Smooth muscle cell of the brain vasculature (primary cell): ENCODE results near the gene OR11H1.
"Not testable (repeated sequence)": the region's sequence is repeated elsewhere in the genome, so short reads cannot be mapped to it uniquely, and the experiment has no call there.

Experiments
- DNase-seq: peaks from one replicate; pipeline ENCODE4 v3.0.0-alpha.2; 2012; ENCODE audit warnings: low read depth, low spot score

The OR11H1 gene, protein sequence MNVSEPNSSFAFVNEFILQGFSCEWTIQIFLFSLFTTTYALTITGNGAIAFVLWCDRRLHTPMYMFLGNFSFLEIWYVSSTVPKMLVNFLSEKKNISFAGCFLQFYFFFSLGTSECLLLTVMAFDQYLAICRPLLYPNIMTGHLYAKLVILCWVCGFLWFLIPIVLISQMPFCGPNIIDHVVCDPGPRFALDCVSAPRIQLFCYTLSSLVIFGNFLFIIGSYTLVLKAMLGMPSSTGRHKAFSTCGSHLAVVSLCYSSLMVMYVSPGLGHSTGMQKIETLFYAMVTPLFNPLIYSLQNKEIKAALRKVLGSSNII

DNA sequence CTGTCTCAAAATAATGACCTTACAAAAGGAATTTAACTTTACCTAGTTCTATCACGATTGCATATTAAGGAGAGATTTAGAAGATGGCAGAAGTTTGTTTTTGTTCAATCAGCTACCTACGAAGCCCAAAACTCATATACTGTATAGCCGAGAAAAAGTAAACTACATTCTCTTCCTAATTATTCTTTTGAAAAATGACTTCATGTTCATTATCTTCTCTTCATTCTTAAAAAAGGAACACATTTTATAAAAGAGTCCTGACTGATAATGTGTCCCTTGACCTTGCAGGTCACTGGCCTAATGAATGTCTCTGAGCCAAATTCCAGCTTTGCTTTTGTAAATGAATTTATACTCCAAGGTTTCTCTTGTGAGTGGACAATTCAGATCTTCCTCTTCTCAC lies at the start of gene OR11H1:
Gene OR11H1 (plus strand): TSS at position 301 of the 400 bp plus-strand sequence. CDS start 0 bp downstream, at position 301.
- DNase-seq: not testable (repeated sequence)

DNA sequence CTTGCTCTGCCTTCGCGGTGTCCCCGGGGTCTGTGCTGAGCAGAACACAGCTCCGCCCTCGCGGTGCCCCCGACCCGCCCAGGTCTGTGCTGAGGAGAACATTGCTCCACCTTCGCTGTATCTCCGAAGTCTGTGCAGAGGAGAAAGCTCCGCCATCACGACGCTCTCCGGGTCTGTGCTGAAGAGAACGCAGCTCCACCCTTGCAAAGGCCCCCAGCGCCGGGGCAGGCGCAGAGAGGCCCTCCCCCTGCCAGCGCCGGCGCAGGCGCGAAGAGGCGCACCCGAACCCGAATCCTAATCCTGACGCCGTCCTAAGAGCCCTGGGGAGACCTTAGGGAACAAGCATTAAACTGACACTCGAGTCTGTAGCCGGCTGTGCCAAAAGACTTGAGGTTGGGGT lies 18.0 kb upstream of the OR11H1 start:
- DNase-seq: not testable (repeated sequence)

DNA sequence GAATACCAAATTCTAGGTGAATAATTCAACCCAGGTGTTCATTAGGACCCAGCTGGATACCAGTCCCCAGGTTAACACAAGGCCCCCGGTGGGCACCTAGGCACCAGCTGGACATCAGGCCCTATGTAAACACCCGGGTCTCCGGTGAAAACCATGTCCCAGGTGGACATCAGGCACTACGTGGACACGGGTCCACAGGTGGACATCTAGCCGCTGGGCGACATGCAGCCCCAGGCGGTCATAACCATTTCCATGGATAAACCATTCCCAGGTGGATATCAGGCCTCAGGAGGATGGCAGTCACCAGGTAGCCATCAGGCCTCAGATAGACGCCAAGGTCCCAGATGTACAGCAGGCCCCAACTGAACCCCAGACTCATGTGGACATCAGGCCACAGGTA lies 12.1 kb upstream of the OR11H1 start:
- DNase-seq: not testable (repeated sequence)

DNA sequence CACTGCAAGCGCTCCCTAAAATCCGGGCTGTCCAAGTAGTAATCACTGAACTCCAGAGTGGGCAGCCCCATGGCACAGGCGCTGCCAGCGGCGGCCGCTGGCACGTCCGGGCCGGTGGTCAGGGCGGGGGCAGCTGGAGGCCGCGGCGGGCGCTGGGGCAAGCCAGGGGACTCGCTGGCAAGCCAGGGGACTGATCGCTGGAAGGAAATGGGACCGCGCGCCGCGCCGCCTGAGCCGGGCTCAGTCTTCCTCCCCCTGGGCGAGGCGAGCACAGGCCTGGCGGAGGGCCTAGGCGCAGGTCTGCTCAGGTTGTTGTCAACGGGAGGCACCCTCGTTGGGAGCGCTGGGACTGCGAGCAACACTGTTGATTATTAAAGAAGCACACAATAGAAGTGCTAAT lies 25.8 kb downstream of the OR11H1 start:
- not testable (repeated sequence) for DNase-seq

DNA sequence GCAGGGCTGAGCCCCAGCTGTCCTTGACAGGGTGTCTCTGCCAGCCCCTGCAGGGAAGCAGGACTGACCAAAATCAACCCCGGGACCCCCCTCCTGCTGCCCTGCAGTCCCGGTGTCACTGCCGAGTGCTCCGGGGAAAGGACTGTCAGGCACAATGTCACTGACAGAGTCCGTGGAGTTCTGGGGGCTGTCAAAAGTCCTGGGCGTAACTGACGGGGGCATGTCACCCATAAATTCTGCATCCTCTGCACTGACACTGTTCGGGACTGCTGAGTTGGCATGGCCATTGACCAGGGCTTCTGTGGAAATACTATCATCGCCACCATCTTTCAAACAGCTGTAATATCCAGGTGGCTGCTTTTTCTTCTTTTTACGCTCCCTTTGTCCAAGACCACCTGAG lies 35.5 kb downstream of the OR11H1 start:
- DNase-seq: not testable (repeated sequence)

DNA sequence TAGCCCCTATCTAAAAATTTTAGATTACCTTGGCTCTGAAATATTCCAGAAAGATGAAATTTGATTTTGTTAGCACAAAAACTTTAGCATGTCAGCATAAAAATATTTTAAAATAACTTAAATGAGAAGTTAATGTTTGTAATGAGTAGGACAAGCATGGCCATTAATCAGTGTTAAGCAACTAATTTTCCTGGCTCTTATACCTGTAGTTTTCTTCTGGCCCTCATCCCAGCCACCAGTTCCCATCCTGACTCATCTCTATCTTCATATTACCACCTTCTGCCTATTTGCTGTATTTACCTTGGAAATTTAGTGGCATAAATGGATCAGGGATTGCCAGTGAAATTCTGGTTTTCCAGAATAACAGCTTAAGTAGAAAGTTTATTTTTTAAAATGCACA lies 37.1 kb downstream of the OR11H1 start:
- DNase-seq: not testable (repeated sequence)
